Sigmoid colon (tissue), 7 donors: Measurements from ENCODE around the gene UNCX. TPM values are rescaled to one million over a fixed set of nuclear protein-coding genes. Genes with fewer than 3 reads are reported as not detected.

Experiments used
- DNase-seq: peaks from one replicate; pipeline ENCODE4 v3.0.0-alpha.2; 2019
- H3K27ac ChIP-seq, 4 donors: fragments of 200-600 bp; sonication (generic); one replicate each; pipeline ENCODE4 v1.5.1; 2016 to 2019; ENCODE audit warnings: mild to moderate bottlenecking in 1 of 4
- H3K27me3 ChIP-seq, 3 donors: fragments of 200-600 bp; sonication (generic); one replicate each; pipeline ENCODE4 v1.5.1; 2019; ENCODE audit warnings: mild to moderate bottlenecking in 1 of 3
- H3K36me3 ChIP-seq, 4 donors: fragments of 200-600 bp; sonication (generic); one replicate each; pipeline ENCODE4 v1.5.1; 2016 to 2019
- H3K4me1 ChIP-seq, 4 donors: fragments of 200-600 bp; sonication (generic); one replicate each; pipeline ENCODE4 v1.5.1; 2017 to 2019
- H3K4me3 ChIP-seq, 4 donors: fragments of 200-600 bp; sonication (generic); one replicate each; pipeline ENCODE4 v1.5.1; 2017 to 2019; ENCODE audit warnings: mild to moderate bottlenecking in 2 of 4, moderate library complexity in 1 of 4
- H3K9me3 ChIP-seq, 4 donors: fragments of 200-600 bp in 3 of 4; sonication (generic) in 3 of 4; one replicate each; pipeline versions ENCODE4 v1.5.1 to v1.6.1; 2013 to 2019
- EP300 ChIP-seq, 4 donors: sonication (generic); formaldehyde crosslinking; IDR thresholded peaks; one replicate each; pipeline ENCODE4 v1.6.1; 2017; ENCODE audit warnings: antibody characterized with exemption in 4 of 4
- POLR2A ChIP-seq, 2 donors: fragments of 450-650 bp; IDR thresholded peaks; one replicate each; pipeline ENCODE4 v1.6.1; 2016; ENCODE audit warnings: antibody characterized with exemption in 2 of 2, mild to moderate bottlenecking in 2 of 2, moderate library complexity in 2 of 2
- POLR2AphosphoS5 ChIP-seq, 4 donors: sonication (generic); formaldehyde crosslinking; IDR thresholded peaks; one replicate each; pipeline ENCODE4 v1.6.1; 2017; ENCODE audit warnings: antibody characterized with exemption in 4 of 4
- WGBS, 2 donors: extraction: QIAGEN DNeasy Blood & Tissue Kit; methylation state at CpG; one replicate each; pipeline ENCODE4 v1.1.7; 2013; 5-methylcytosine and 5-hydroxymethylcytosine counted together
- intact Hi-C: fragments of 100-400 bp; cut with DNase I; formaldehyde crosslinking; loops from one replicate; pipeline ENCODE4 v1.15.1; 2023
- polyA plus RNA-seq, 3 donors: library from polyadenylated mRNA; stranded (reverse); fragments of 200-250 nt; gene quantifications; one replicate each; pipeline ENCODE4 v1.2.3, GENCODE V29; 2013
- total RNA-seq, 4 donors: library from RNA; depleted of rRNA; stranded (reverse); fragments of >200 nt; gene quantifications; one replicate each; pipeline ENCODE4 v1.1.0, GENCODE V29; 2016
- TF ChIP-seq, protein P1 (sequence below), 4 experiments: fragments of 450-650 bp in 3 of 4; fragments of 200-600 bp in 1 of 4; IDR thresholded peaks; one replicate each; pipeline ENCODE4 v1.5.1; 2016 to 2019; ENCODE audit warnings: antibody characterized with exemption in 4 of 4, mild to moderate bottlenecking in 3 of 4, moderate library complexity in 2 of 4
- donor health status: healthy with polysubstance abuse.
- donor health status: Bipolar disorder and iron deficiency.
- donor health status: healthy.

Gene UNCX
- total and polyA plus RNA-seq, 7 donors = not detected

DNA sequence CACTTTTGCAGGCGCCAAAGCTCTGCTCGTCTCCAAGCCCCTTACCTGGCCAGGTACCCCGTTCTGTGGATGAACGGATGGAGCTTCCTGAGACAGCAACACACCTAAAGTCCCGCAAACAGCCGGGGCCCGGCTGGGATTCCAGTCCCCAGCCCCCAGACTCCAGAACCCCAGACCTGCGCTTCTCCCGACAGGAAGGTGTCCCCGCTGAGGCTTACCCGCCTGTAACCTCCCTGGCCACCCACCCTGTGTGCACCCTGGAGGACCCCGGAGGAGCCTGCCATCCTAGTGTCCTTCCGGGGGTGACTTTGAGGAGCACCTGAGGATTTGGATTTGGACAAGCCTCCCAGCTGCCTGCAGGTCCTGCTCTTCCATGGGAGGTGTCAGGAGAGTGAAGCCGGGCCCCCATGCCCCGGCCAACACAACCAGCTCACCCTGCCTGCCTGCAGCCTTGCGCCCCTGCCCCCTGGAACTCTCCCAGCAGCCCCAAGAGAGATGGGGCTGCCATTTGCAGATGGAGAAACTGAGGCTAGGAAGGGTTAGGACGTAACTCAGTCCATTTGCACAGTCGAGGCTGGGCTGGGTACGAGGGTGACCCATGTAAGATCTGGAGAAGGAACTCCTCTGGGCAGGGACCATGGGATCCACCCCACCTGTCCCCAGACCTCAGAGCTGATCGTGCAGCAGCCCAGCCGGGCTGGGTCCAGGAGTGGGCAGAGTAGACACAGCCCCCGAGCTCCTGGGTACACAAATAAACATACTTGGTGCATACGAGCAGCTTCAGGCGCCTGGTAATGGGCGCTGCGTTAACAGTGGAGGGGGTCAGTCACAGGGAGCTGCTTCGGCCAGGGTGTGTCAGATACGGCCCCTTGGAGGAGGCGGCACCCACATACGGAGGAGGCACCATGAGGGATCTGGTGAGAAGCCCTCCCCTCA, 31.9 kb downstream of the UNCX start:
- intact Hi-C loops = no loop called here
- DNase-seq = no peak
- H3K27me3 ChIP-seq = peaks cover 0 to 91% (median 50%) of the 10 kb centered on the region in 3 donors

DNA sequence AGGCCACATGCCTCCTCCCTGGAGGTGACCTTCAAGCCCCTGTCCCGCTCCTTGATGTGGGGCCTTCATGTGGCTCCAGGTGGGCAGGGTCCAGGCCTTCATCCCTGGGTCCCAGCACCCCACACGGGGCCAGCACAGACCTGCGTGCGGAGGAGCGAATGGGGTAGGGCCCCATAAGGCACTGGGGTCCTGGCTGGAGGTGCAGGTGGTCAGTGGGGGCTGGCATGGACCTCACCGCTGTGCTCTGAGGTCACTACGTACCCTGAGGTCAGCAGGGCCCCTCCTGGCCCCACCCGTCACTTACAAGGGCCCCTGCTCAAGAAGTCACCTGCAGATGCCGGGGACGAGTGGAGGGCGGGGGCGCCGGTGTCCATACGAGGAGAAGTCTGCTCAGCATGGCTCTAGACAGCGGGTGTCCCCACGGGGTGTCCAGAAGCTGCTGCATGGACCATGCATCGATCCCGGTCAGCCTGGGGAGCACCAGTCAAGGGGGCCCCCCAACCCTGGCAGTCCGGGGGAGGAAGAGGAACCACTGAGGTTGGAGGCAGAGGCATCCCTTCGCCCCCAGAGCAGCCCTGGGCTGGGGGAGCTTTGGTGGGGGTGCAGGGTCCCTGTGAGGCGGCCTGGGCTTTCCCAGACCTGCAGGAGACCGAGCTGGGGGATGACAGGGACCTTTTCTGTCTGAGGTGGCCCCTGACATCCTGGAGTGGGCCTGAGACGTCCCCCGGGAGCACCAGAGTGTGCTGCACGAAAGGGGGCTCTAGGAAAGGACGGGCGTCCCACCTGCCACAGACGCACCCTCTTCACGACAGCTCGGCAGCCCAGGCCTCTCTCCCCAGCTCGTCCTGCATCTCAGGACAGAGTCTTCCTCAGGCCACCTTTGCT, 34.6 kb downstream of the UNCX start:
- no peak for DNase-seq
- H3K27me3 ChIP-seq = peaks cover 0 to 90% (median 61%) of the 10 kb centered on the region in 3 donors
- intact Hi-C loops = no loop called here
- H3K9me3 ChIP-seq = no peaks in the 10 kb centered on the region
- 74 to 83% methylated on average over 31 of the region's 31 CpGs for WGBS, 2 donors
- H3K4me3 ChIP-seq = no peak overlapping the region
- no peak overlapping the region for H3K27ac ChIP-seq
- no peaks in the 10 kb centered on the region for H3K36me3 ChIP-seq
- no peak for TF ChIP-seq POLR2AphosphoS5 (IDR thresholded peaks at IDR 0.05)
- TF ChIP-seq, protein P1, sequence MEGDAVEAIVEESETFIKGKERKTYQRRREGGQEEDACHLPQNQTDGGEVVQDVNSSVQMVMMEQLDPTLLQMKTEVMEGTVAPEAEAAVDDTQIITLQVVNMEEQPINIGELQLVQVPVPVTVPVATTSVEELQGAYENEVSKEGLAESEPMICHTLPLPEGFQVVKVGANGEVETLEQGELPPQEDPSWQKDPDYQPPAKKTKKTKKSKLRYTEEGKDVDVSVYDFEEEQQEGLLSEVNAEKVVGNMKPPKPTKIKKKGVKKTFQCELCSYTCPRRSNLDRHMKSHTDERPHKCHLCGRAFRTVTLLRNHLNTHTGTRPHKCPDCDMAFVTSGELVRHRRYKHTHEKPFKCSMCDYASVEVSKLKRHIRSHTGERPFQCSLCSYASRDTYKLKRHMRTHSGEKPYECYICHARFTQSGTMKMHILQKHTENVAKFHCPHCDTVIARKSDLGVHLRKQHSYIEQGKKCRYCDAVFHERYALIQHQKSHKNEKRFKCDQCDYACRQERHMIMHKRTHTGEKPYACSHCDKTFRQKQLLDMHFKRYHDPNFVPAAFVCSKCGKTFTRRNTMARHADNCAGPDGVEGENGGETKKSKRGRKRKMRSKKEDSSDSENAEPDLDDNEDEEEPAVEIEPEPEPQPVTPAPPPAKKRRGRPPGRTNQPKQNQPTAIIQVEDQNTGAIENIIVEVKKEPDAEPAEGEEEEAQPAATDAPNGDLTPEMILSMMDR (IDR thresholded peaks at IDR 0.05) = no peak
- TF ChIP-seq EP300 (IDR thresholded peaks at IDR 0.05) = no peak
- TF ChIP-seq POLR2A (IDR thresholded peaks at IDR 0.05) = no peak
- no peaks in the 10 kb centered on the region for H3K4me1 ChIP-seq

More for the DNA sequence above, 31.9 kb downstream of the UNCX start:
- no peak for TF ChIP-seq POLR2A (IDR thresholded peaks at IDR 0.05)
- no peak for TF ChIP-seq EP300 (IDR thresholded peaks at IDR 0.05)
- no peak for TF ChIP-seq POLR2AphosphoS5 (IDR thresholded peaks at IDR 0.05)
- TF ChIP-seq, protein P1 (IDR thresholded peaks at IDR 0.05) = no peak
- H3K9me3 ChIP-seq = no peaks in the 10 kb centered on the region
- no peaks in the 10 kb centered on the region for H3K36me3 ChIP-seq
- no peaks in the 10 kb centered on the region for H3K4me1 ChIP-seq
- H3K27ac ChIP-seq = no peak overlapping the region
- 59 to 70% methylated on average over 30 of the region's 30 CpGs for WGBS, 2 donors
- H3K4me3 ChIP-seq = no peak overlapping the region

DNA sequence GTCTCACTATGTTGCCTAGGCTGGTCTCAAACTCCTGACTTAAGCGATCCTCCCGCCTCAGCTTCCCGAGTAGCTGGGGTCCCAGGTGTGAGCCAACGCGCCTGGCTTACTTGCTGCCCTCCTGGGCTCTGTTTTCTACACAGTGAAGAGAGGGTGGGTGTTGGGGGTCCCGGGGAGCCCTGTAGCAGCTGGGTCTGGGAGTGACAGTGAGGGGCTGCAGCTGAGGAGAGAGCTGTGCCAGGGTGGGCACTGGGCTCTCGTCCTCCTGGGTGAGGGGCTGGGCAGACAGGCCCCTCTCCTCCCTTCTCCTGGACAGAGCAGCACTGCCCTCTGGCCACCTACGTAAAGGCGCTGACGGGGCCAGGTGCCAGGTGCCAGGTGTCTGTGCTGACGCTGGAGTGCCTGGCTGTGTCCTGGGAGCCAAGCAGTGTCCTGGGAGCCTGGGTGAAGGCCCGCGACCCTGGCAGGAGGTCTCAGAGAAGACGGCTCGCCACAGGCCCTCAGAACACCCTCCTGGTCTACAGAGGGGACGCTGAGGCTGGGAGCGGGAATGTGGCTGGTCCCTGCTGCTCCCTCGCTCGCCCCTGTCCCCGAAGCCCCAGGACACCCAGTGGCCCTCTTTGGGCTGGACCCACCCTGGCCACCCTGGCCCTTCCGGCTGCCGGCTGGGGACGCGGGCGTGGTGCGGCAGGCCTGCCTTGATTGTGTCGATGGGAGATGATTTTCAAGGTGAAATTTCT, 35.6 kb downstream of the UNCX start:
- H3K9me3 ChIP-seq = no peaks in the 10 kb centered on the region
- TF ChIP-seq EP300 (IDR thresholded peaks at IDR 0.05) (no peak), POLR2AphosphoS5 (IDR thresholded peaks at IDR 0.05) (no peak), POLR2A (IDR thresholded peaks at IDR 0.05) (no peak)
- TF ChIP-seq, protein P1 (IDR thresholded peaks at IDR 0.05) = no peak
- H3K4me3 ChIP-seq = no peak overlapping the region
- H3K27me3 ChIP-seq = peaks cover 0 to 83% (median 62%) of the 10 kb centered on the region in 3 donors
- DNase-seq = no peak
- no peak overlapping the region for H3K27ac ChIP-seq
- H3K36me3 ChIP-seq = no peaks in the 10 kb centered on the region
- H3K4me1 ChIP-seq = no peaks in the 10 kb centered on the region
- 79 to 84% methylated on average over 27 of the region's 27 CpGs for WGBS, 2 donors
- intact Hi-C loops = no loop called here

GRCh38 chr7:1268866-1269265, 36.2 kb downstream of the UNCX start:
- no peak for TF ChIP-seq POLR2A (IDR thresholded peaks at IDR 0.05)
- TF ChIP-seq, protein P1 (IDR thresholded peaks at IDR 0.05) = no peak
- no peak for TF ChIP-seq EP300 (IDR thresholded peaks at IDR 0.05)
- TF ChIP-seq POLR2AphosphoS5 (IDR thresholded peaks at IDR 0.05) = no peak
- intact Hi-C loops = no loop called here
- Histone ChIP-seq H3K27me3 (peaks cover 0 to 77% (median 57%) of the 10 kb centered on the region in 3 donors), H3K4me3 (no peak overlapping the region), H3K36me3 (no peaks in the 10 kb centered on the region), H3K27ac (no peak overlapping the region), H3K4me1 (no peaks in the 10 kb centered on the region), H3K9me3 (no peaks in the 10 kb centered on the region)
- 46 to 65% methylated on average over 14 of the region's 14 CpGs for WGBS, 2 donors
- DNase-seq = no peak
